Activated T-helper 1 cell treated with anti-CD3 and anti-CD28 coated beads, Interleukin-12 subunit alpha, Interleukin-12 subunit beta, Interleukin-2, Interleukin-4 antibody, amounts not matched to agents 30 ng/mL and 10 ng/mL and 1 ng/mL, durations not matched to agents 14 hours and 24 hours and 36 hours (primary cell): ENCODE measurements around the gene MRPL38. TPM values are rescaled to one million over a fixed set of nuclear protein-coding genes. Genes with fewer than 3 reads are reported as not detected.
A peak's percentile ranks its signal among the peaks of the same experiment; 100 is the strongest.

ENCODE experiments used
- DNase-seq: peaks from one replicate; pipeline ENCODE4 v3.0.0; 2021; ENCODE audit warnings: low spot score
- H3K27ac Mint-ChIP-seq: one replicate; pipeline ENCODE4 v1.8.0; 2021; ENCODE audit warnings: mild to moderate bottlenecking, mixed read lengths
- H3K27me3 Mint-ChIP-seq: one replicate; pipeline ENCODE4 v1.8.0; 2022; ENCODE audit warnings: mild to moderate bottlenecking, moderate library complexity, mixed read lengths; ENCODE audit not compliant: insufficient read depth
- H3K36me3 Mint-ChIP-seq: one replicate; pipeline ENCODE4 v1.8.0; 2021; ENCODE audit warnings: low read depth, mixed read lengths
- H3K4me1 Mint-ChIP-seq: one replicate; pipeline ENCODE4 v1.8.0; 2021; ENCODE audit warnings: low read depth, mixed read lengths
- H3K4me3 Mint-ChIP-seq: one replicate; pipeline ENCODE4 v1.8.0; 2021; ENCODE audit warnings: mild to moderate bottlenecking, moderate library complexity, mixed read lengths
- H3K9me3 Mint-ChIP-seq: one replicate; pipeline ENCODE4 v1.8.0; 2021; ENCODE audit warnings: mixed read lengths
- intact Hi-C: fragments of 100-400 bp; cut with micrococcal nuclease; formaldehyde crosslinking; loops from one replicate; pipeline ENCODE4 v1.15.1; 2024
- total RNA-seq: library from RNA; stranded (reverse); gene quantifications from 2 replicates; pipeline ENCODE4 v1.2.3, GENCODE V29; 2022

The MRPL38 gene
- total RNA-seq, 1 donor from 2014 or later = 160 TPM

- peaks cover 4% of the 10 kb centered on the region for H3K36me3 Mint-ChIP-seq
- no peak for DNase-seq
- H3K4me1 Mint-ChIP-seq = no peaks in the 10 kb centered on the region
- H3K4me3 Mint-ChIP-seq = no peak overlapping the region
- intact Hi-C loops = no loop called here
- no peaks in the 10 kb centered on the region for H3K27me3 Mint-ChIP-seq
- no peak overlapping the region for H3K27ac Mint-ChIP-seq
- no peaks in the 10 kb centered on the region for H3K9me3 Mint-ChIP-seq
Measured at GRCh38 chr17:75927286-75927922, 22.7 kb upstream of the MRPL38 start.

GRCh38 chr17:75926456-75926855, 21.8 kb upstream of the MRPL38 start:
- Mint-ChIP-seq H3K27ac (no peak overlapping the region), H3K27me3 (no peaks in the 10 kb centered on the region), H3K9me3 (no peaks in the 10 kb centered on the region), H3K4me1 (no peaks in the 10 kb centered on the region), H3K36me3 (peaks cover 2% of the 10 kb centered on the region), H3K4me3 (no peak overlapping the region)
- intact Hi-C loops = no loop called here
- DNase-seq = no peak

- Mint-ChIP-seq H3K4me1 (no peaks in the 10 kb centered on the region), H3K27ac (no peak overlapping the region), H3K36me3 (peaks cover 2% of the 10 kb centered on the region), H3K27me3 (no peaks in the 10 kb centered on the region), H3K9me3 (no peaks in the 10 kb centered on the region), H3K4me3 (no peak overlapping the region)
- intact Hi-C loops = no loop called here
- no peak for DNase-seq
Measured at GRCh38 chr17:75925912-75926311, 21.2 kb upstream of the MRPL38 start.

GRCh38 chr17:75925103-75925502, 20.4 kb upstream of the MRPL38 start:
- Mint-ChIP-seq H3K36me3 (peaks cover 2% of the 10 kb centered on the region), H3K4me3 (no peak overlapping the region), H3K9me3 (no peaks in the 10 kb centered on the region), H3K4me1 (no peaks in the 10 kb centered on the region), H3K27ac (no peak overlapping the region), H3K27me3 (no peaks in the 10 kb centered on the region)
- DNase-seq = no peak
- intact Hi-C loops = no loop called here

- no peak overlapping the region for H3K4me3 Mint-ChIP-seq
- intact Hi-C loops = no loop called here
- no peak for DNase-seq
- H3K4me1 Mint-ChIP-seq = no peaks in the 10 kb centered on the region
- no peaks in the 10 kb centered on the region for H3K27me3 Mint-ChIP-seq
- H3K9me3 Mint-ChIP-seq = no peaks in the 10 kb centered on the region
- H3K36me3 Mint-ChIP-seq = peaks cover 2% of the 10 kb centered on the region
- no peak overlapping the region for H3K27ac Mint-ChIP-seq
Measured at GRCh38 chr17:75922963-75923874, 18.5 kb upstream of the MRPL38 start.

- no peaks in the 10 kb centered on the region for H3K9me3 Mint-ChIP-seq
- H3K4me3 Mint-ChIP-seq = no peak overlapping the region
- no peaks in the 10 kb centered on the region for H3K4me1 Mint-ChIP-seq
- no peaks in the 10 kb centered on the region for H3K36me3 Mint-ChIP-seq
- no peaks in the 10 kb centered on the region for H3K27me3 Mint-ChIP-seq
- intact Hi-C loops = no loop called here
- DNase-seq = no peak
- H3K27ac Mint-ChIP-seq = peak overlapping the region; percentile 55
Measured at GRCh38 chr17:75922173-75922961, 17.7 kb upstream of the MRPL38 start.

GRCh38 chr17:75921596-75921995, 16.9 kb upstream of the MRPL38 start:
- no peak for DNase-seq
- intact Hi-C loops = no loop called here
- H3K27ac Mint-ChIP-seq = no peak overlapping the region
- no peaks in the 10 kb centered on the region for H3K36me3 Mint-ChIP-seq
- H3K4me1 Mint-ChIP-seq = no peaks in the 10 kb centered on the region
- no peaks in the 10 kb centered on the region for H3K27me3 Mint-ChIP-seq
- H3K9me3 Mint-ChIP-seq = no peaks in the 10 kb centered on the region
- H3K4me3 Mint-ChIP-seq = no peak overlapping the region

- Mint-ChIP-seq H3K4me1 (no peaks in the 10 kb centered on the region), H3K27me3 (no peaks in the 10 kb centered on the region), H3K9me3 (no peaks in the 10 kb centered on the region), H3K36me3 (no peaks in the 10 kb centered on the region), H3K27ac (no peak overlapping the region), H3K4me3 (no peak overlapping the region)
- intact Hi-C loops = no loop called here
- DNase-seq = no peak
Measured at GRCh38 chr17:75920045-75920560, 15.4 kb upstream of the MRPL38 start.

GRCh38 chr17:75919611-75920010, 14.9 kb upstream of the MRPL38 start:
- H3K27me3 Mint-ChIP-seq = no peaks in the 10 kb centered on the region

GRCh38 chr17:75917917-75918445, 13.3 kb upstream of the MRPL38 start:
- no peak for DNase-seq
- no peaks in the 10 kb centered on the region for H3K36me3 Mint-ChIP-seq
- H3K4me3 Mint-ChIP-seq = no peak overlapping the region
- H3K9me3 Mint-ChIP-seq = no peaks in the 10 kb centered on the region
- intact Hi-C loops = no loop called here
- no peak overlapping the region for H3K27ac Mint-ChIP-seq
- no peaks in the 10 kb centered on the region for H3K27me3 Mint-ChIP-seq
- H3K4me1 Mint-ChIP-seq = no peaks in the 10 kb centered on the region

More at GRCh38 chr17:75919611-75920010, 14.9 kb upstream of the MRPL38 start:
- no peaks in the 10 kb centered on the region for H3K36me3 Mint-ChIP-seq
- no peaks in the 10 kb centered on the region for H3K9me3 Mint-ChIP-seq
- no peak overlapping the region for H3K27ac Mint-ChIP-seq
- H3K4me3 Mint-ChIP-seq = no peak overlapping the region
- intact Hi-C loops = no loop called here
- no peak for DNase-seq
- no peaks in the 10 kb centered on the region for H3K4me1 Mint-ChIP-seq

GRCh38 chr17:75917141-75917916, 12.6 kb upstream of the MRPL38 start:
- no peak overlapping the region for H3K4me3 Mint-ChIP-seq
- no peaks in the 10 kb centered on the region for H3K9me3 Mint-ChIP-seq
- intact Hi-C loops = no loop called here
- no peaks in the 10 kb centered on the region for H3K36me3 Mint-ChIP-seq
- H3K27me3 Mint-ChIP-seq = no peaks in the 10 kb centered on the region
- no peaks in the 10 kb centered on the region for H3K4me1 Mint-ChIP-seq
- DNase-seq = no peak
- H3K27ac Mint-ChIP-seq = no peak overlapping the region

- H3K27ac Mint-ChIP-seq = no peak overlapping the region
- intact Hi-C loops = no loop called here
Measured at GRCh38 chr17:75915268-75915667, 10.6 kb upstream of the MRPL38 start.

More at GRCh38 chr17:75915268-75915667, 10.6 kb upstream of the MRPL38 start:
- no peaks in the 10 kb centered on the region for H3K27me3 Mint-ChIP-seq
- H3K4me1 Mint-ChIP-seq = no peaks in the 10 kb centered on the region
- H3K4me3 Mint-ChIP-seq = no peak overlapping the region
- H3K36me3 Mint-ChIP-seq = no peaks in the 10 kb centered on the region
- no peaks in the 10 kb centered on the region for H3K9me3 Mint-ChIP-seq
- DNase-seq = no peak
